ENCODE data around the gene KRT80.
A peak's percentile ranks its signal among the peaks of the same experiment; 100 is the strongest.
"Not testable (repeated sequence)": the region's sequence is repeated elsewhere in the genome, so short reads cannot be mapped to it uniquely, and the experiment has no call there.

KRT80 gene

GRCh38 chr12:52191841-52192791 lies at the start of gene KRT80:
TSS of gene KRT80 (minus strand) at chr12:52192014. CDS start at chr12:52191902, 112 bp downstream.
- peak; percentile 62 for DNase-seq

- DNase-seq = no peak
Observed at GRCh38 chr12:52241205-52241842, 49.5 kb upstream of the KRT80 start.

GRCh38 chr12:52240247-52240646 lies 48.4 kb upstream of the KRT80 start:
- not testable (repeated sequence) for DNase-seq

- DNase-seq = no peak
Observed at GRCh38 chr12:52239767-52240166, 48.0 kb upstream of the KRT80 start.

- DNase-seq = no peak
Observed at GRCh38 chr12:52238916-52239646, 47.3 kb upstream of the KRT80 start.

- no peak for DNase-seq
Observed at GRCh38 chr12:52238207-52238840, 46.5 kb upstream of the KRT80 start.

GRCh38 chr12:52236386-52237050 lies 44.7 kb upstream of the KRT80 start:
- DNase-seq = no peak

- DNase-seq = no peak
Observed at GRCh38 chr12:52235822-52236361, 44.1 kb upstream of the KRT80 start.

- no peak for DNase-seq
Observed at GRCh38 chr12:52235001-52235764, 43.4 kb upstream of the KRT80 start.

GRCh38 chr12:52234223-52234810 lies 42.5 kb upstream of the KRT80 start:
- DNase-seq = no peak

GRCh38 chr12:52233462-52234207 lies 41.8 kb upstream of the KRT80 start:
- DNase-seq = no peak

GRCh38 chr12:52232674-52233461 lies 41.1 kb upstream of the KRT80 start, which contains the start of gene KRT7:
TSS of gene KRT7 (plus strand) at chr12:52233243. CDS start at chr12:52233297, 54 bp downstream.
- no peak for DNase-seq

GRCh38 chr12:52232203-52232673 lies 40.4 kb upstream of the KRT80 start:
- no peak for DNase-seq

GRCh38 chr12:52231305-52232202 lies 39.7 kb upstream of the KRT80 start:
- no peak for DNase-seq

GRCh38 chr12:52230364-52231281 lies 38.8 kb upstream of the KRT80 start:
- no peak for DNase-seq

GRCh38 chr12:52229836-52230343 lies 38.1 kb upstream of the KRT80 start:
- no peak for DNase-seq

All from MV-4-11 (cell line).